GM13976 (cell line): ENCODE results near the gene DPP7.

Experiments
- DNase-seq: peaks from one replicate; pipeline ENCODE4 v3.0.0; 2012; ENCODE audit warnings: low spot score
- CTCF ChIP-seq: IDR thresholded peaks from 2 replicates; pipeline ENCODE4 v1.5.1; 2012; ENCODE audit warnings: borderline replicate concordance, mild to moderate bottlenecking; ENCODE audit not compliant: insufficient read depth; ENCODE audit errors: extremely low read depth, missing control alignments, control extremely low read depth
- in situ Hi-C: fragments of 300-500 bp; cut with MboI; formaldehyde crosslinking; loops from one replicate; pipeline ENCODE4 v1.12.0; 2022; ENCODE audit warnings: low sequenced_read_pairs, mixed read lengths, inconsistent platforms; ENCODE audit not compliant: unreplicated experiment

Gene DPP7

GRCh38 chr9:137108608-137109249 lies 5.8 kb downstream of the DPP7 start:
- in situ Hi-C loops, result no loop called here
- no peak for TF ChIP-seq CTCF
- DNase-seq, result peak; percentile 32

- TF ChIP-seq CTCF, result no peak
- in situ Hi-C loops, result no loop called here
- DNase-seq, result no peak
Measured at GRCh38 chr9:137107982-137108381, 6.6 kb downstream of the DPP7 start.

- in situ Hi-C loops, result no loop called here
- DNase-seq, result no peak
- TF ChIP-seq CTCF, result no peak
Measured at GRCh38 chr9:137107312-137107921, 7.1 kb downstream of the DPP7 start.

- in situ Hi-C loops, result no loop called here
Measured at GRCh38 chr9:137106662-137107250, 7.8 kb downstream of the DPP7 start.

GRCh38 chr9:137105814-137106661 lies 8.5 kb downstream of the DPP7 start:
- in situ Hi-C loops, result no loop called here
- TF ChIP-seq CTCF, result no peak
- no peak for DNase-seq

More at GRCh38 chr9:137106662-137107250, 7.8 kb downstream of the DPP7 start:
- DNase-seq, result no peak
- TF ChIP-seq CTCF, result no peak
